Prostate gland (tissue), 2 donors: Measurements from ENCODE around the gene TCF7L2. TPM values are rescaled to one million over a fixed set of nuclear protein-coding genes. Genes with fewer than 3 reads are reported as not detected.

ENCODE experiments used
- DNase-seq: peaks from one replicate; pipeline ENCODE4 v3.0.0-alpha.2; 2019; ENCODE audit warnings: low spot score
- H3K27ac ChIP-seq, 2 donors: fragments of 200-600 bp; sonication (generic); 2 replicates each; pipeline ENCODE4 v1.5.1; 2017 to 2019
- H3K27me3 ChIP-seq: fragments of 200-600 bp; sonication (generic); replicated peaks from 2 replicates; pipeline ENCODE4 v1.5.1; 2019; ENCODE audit not compliant: insufficient read depth
- H3K36me3 ChIP-seq, 2 donors: fragments of 200-600 bp; sonication (generic); 1 replicate in 1 of 2; 2 replicates in 1 of 2; pipeline versions ENCODE4 v1.5.1 to v1.8.1; 2017 to 2019
- H3K4me1 ChIP-seq: fragments of 200-600 bp; sonication (generic); replicated peaks from 2 replicates; pipeline ENCODE4 v1.5.1; 2019
- H3K4me3 ChIP-seq, 2 donors: fragments of 200-600 bp; sonication (generic); 2 replicates each; pipeline ENCODE4 v1.5.1; 2017 to 2019
- H3K9me3 ChIP-seq: fragments of 200-600 bp; sonication (generic); 2 replicates; pipeline ENCODE4 v1.5.1; 2017
- CTCF ChIP-seq, 4 experiments: fragments of 200-600 bp in 2 of 4; fragments of 450-650 bp in 2 of 4; sonication (generic) in 2 of 4; IDR thresholded peaks; 1 replicate in 3 of 4; 2 replicates in 1 of 4; pipeline ENCODE4 v1.5.1; 2016 to 2019; ENCODE audit warnings: antibody characterized with exemption in 4 of 4, mild to moderate bottlenecking in 2 of 4, moderate library complexity in 2 of 4
- POLR2A ChIP-seq: fragments of 450-650 bp; IDR thresholded peaks from one replicate; pipeline ENCODE4 v1.6.1; 2016; ENCODE audit warnings: antibody characterized with exemption, mild to moderate bottlenecking
- POLR2AphosphoS5 ChIP-seq: sonication (generic); formaldehyde crosslinking; IDR thresholded peaks from one replicate; pipeline ENCODE4 v1.6.1; 2017; ENCODE audit warnings: antibody characterized with exemption
- WGBS: methylation state at CpG from one replicate; pipeline ENCODE4 v1.1.5; 2018; 5-methylcytosine and 5-hydroxymethylcytosine counted together
- intact Hi-C: fragments of 100-400 bp; cut with DNase I; formaldehyde crosslinking; loops from one replicate; pipeline ENCODE4 v1.14.2; 2022
- total RNA-seq, 2 donors: library from RNA; depleted of rRNA; stranded (reverse); fragments of >200 nt; gene quantifications; one replicate each; pipeline ENCODE4 v1.1.0, GENCODE V29; 2016

TCF7L2 gene
- total RNA-seq, 2 donors from 2014 or later, result 9.8 to 29.8 TPM

- no peak for DNase-seq
- intact Hi-C loops, result no loop called here
- TF ChIP-seq POLR2A (no peak), POLR2AphosphoS5 (no peak), CTCF (IDR thresholded peaks at IDR 0.05) (no peak)
- peaks cover 8% of the 10 kb centered on the region for H3K4me1 ChIP-seq
- no peaks in the 10 kb centered on the region for H3K9me3 ChIP-seq
- H3K27me3 ChIP-seq, result no peaks in the 10 kb centered on the region
- 51% methylated on average over 6 of the region's 6 CpGs for WGBS
- H3K36me3 ChIP-seq, result no peaks in the 10 kb centered on the region
- no peak overlapping the region for H3K4me3 ChIP-seq
- H3K27ac ChIP-seq, result no peak overlapping the region
Measured at GRCh38 chr10:113023017-113023416, 73.0 kb downstream of the TCF7L2 start.

GRCh38 chr10:113024930-113025329 lies 74.9 kb downstream of the TCF7L2 start:
- H3K36me3 ChIP-seq, result no peaks in the 10 kb centered on the region
- H3K9me3 ChIP-seq, result no peaks in the 10 kb centered on the region
- no peak overlapping the region for H3K27ac ChIP-seq
- 98% methylated on average over 6 of the region's 6 CpGs for WGBS
- no peaks in the 10 kb centered on the region for H3K4me1 ChIP-seq
- TF ChIP-seq POLR2AphosphoS5 (no peak), POLR2A (no peak), CTCF (IDR thresholded peaks at IDR 0.05) (no peak)
- no peak for DNase-seq
- no peaks in the 10 kb centered on the region for H3K27me3 ChIP-seq
- intact Hi-C loops, result no loop called here
- H3K4me3 ChIP-seq, result no peak overlapping the region

GRCh38 chr10:113025487-113025886 lies 75.4 kb downstream of the TCF7L2 start:
- H3K27ac ChIP-seq, result no peak overlapping the region
- H3K36me3 ChIP-seq, result no peaks in the 10 kb centered on the region
- no peaks in the 10 kb centered on the region for H3K9me3 ChIP-seq
- no peaks in the 10 kb centered on the region for H3K4me1 ChIP-seq
- TF ChIP-seq CTCF (IDR thresholded peaks at IDR 0.05) (no peak), POLR2AphosphoS5 (no peak), POLR2A (no peak)
- H3K4me3 ChIP-seq, result no peak overlapping the region
- 95% methylated on average over 6 of the region's 6 CpGs for WGBS
- intact Hi-C loops, result no loop called here
- H3K27me3 ChIP-seq, result no peaks in the 10 kb centered on the region
- no peak for DNase-seq

- WGBS, result 48% methylated on average over 4 of the region's 4 CpGs
- no peaks in the 10 kb centered on the region for H3K4me1 ChIP-seq
- H3K9me3 ChIP-seq, result no peaks in the 10 kb centered on the region
- H3K27ac ChIP-seq, result no peak overlapping the region
- DNase-seq, result no peak
- H3K4me3 ChIP-seq, result no peak overlapping the region
- no peaks in the 10 kb centered on the region for H3K36me3 ChIP-seq
- TF ChIP-seq CTCF (IDR thresholded peaks at IDR 0.05), result no peak
- intact Hi-C loops, result no loop called here
- no peaks in the 10 kb centered on the region for H3K27me3 ChIP-seq
Measured at GRCh38 chr10:113026679-113027078, 76.6 kb downstream of the TCF7L2 start.

- intact Hi-C loops, result no loop called here
- no peak for TF ChIP-seq POLR2AphosphoS5
- TF ChIP-seq CTCF (IDR thresholded peaks at IDR 0.05), result no peak
- TF ChIP-seq POLR2A, result no peak
- Histone ChIP-seq H3K27me3 (no peaks in the 10 kb centered on the region), H3K36me3 (no peaks in the 10 kb centered on the region), H3K9me3 (no peaks in the 10 kb centered on the region), H3K27ac (no peak overlapping the region), H3K4me3 (no peak overlapping the region), H3K4me1 (no peaks in the 10 kb centered on the region)
- no peak for DNase-seq
- 12% methylated on average over 2 of the region's 2 CpGs for WGBS
Measured at GRCh38 chr10:113027230-113027573, 77.2 kb downstream of the TCF7L2 start.
